Skeletal muscle cell (primary cell): ENCODE data around the gene AHRR.
"Not testable (repeated sequence)": the region's sequence is repeated elsewhere in the genome, so short reads cannot be mapped to it uniquely, and the experiment has no call there.

ENCODE experiments used
- DNase-seq: peaks from one replicate; pipeline ENCODE4 v3.0.0-alpha.2; 2010; ENCODE audit warnings: low read depth
- H3K4me3 ChIP-seq: 2 replicates; pipeline ENCODE4 v1.5.1; 2011; ENCODE audit warnings: low read depth, mild to moderate bottlenecking, control low read depth, low read length, moderate library complexity

The AHRR gene

DNA sequence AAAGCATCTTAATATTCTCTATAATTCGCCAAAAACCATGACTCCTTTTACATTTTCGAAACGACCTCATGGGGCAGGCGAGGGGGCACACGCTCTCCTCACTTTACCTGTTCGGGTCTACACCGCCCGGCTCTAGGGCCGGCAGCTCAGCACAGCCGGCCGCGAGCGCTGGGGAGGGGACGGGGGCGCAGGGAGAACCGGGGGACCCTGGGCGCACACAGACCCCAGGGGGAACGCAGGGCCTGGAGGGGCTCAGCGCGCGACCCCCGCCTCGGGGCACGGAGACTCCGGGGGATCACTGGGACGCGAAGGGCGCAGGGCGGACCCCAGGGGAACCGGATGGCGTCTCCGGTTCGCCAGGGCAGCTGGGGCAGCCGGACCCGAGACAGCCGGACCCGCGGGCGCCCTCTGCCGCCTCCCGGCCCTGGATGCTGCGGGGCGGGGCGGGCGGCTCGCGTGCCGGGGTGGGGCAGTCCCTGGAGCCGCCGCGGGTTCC is at the start of gene AHRR:
TSS of gene AHRR (plus strand) at position 485 of the 496 bp plus-strand sequence. CDS start 22,189 bp downstream, outside the sequence.
- H3K4me3 ChIP-seq, result peak within 1 kb of the TSS; percentile 73
- DNase-seq, result no peak

DNA sequence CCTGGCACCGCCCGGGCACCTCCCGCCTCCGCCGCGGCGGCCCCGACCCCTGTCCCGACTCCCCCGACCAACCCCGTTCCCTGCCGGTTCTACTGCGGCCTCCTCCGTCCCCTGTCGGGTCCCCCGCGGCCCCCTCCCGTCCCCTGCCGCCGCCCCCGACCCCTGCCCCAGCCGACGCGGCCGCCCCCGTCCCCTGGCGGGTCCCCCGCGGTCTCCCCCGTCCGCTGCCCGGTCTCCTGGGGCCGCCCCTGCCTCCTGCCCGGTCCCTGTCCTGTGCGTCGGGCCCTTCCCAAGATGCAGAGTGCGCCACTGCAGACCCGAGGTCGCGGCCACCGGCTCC is 49.7 kb upstream of the AHRR start:
- H3K4me3 ChIP-seq, result peak overlapping the region; percentile 85
- DNase-seq, result not testable (repeated sequence)

DNA sequence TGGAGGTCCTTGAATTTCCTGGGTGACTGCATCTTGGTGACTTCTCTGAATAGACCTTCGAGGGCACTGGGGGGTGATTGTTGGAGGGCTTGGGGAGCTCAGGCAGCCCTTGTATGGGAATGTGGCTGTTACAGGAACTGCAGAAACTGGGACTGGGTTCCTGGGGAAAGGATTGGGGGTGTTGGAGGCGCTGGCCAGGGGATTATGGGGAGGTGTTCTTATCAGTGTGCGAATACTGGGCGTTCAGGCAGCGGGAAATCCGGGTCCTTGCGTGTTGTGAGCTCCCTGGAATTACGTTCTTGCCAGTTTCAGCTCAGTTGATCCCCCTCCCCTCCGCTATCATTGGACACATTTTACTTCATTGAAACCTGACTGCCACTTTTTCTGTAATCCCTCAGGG is 48.4 kb upstream of the AHRR start:
- peak overlapping the region; percentile 85 for H3K4me3 ChIP-seq
- not testable (repeated sequence) for DNase-seq

DNA sequence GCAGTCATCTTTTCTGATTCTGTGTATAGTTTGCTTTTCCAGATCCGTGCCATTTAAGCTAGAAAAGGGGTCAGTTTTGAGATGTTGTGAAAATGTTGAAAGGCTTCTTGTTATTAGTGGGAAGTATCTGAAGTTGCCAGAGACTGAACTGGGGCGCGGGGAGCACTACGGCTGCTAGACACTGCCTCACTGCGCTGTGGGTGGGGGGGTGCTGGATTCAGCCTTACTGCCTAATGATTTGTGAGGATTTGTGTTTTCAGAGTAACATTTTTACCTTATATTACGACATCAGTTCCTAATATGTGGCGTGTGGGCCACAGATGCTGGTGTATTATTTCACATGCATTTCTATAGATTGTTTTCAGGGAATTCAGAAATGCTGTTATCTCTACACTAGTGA is 48.0 kb upstream of the AHRR start:
- not testable (repeated sequence) for DNase-seq, H3K4me3 ChIP-seq

DNA sequence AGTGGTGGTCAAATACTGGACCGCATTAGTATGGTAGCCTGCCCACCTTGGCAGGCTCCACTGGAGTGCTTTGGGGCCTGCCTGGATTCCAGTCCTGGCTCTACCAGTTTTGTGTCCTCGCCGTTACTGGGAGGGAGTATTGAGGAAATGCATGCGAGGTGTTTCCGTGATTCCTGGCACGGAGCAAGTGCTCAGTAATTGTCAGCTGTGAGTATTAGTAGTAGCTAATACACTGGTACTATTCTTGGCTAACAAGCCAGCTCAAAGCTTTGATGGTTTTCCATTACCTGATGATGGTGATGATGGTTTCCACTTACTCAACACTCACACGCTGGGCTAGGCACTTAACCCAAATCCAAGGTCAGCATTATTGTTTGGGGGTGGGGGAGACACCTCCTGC is 47.2 kb upstream of the AHRR start:
- not testable (repeated sequence) for DNase-seq, H3K4me3 ChIP-seq

DNA sequence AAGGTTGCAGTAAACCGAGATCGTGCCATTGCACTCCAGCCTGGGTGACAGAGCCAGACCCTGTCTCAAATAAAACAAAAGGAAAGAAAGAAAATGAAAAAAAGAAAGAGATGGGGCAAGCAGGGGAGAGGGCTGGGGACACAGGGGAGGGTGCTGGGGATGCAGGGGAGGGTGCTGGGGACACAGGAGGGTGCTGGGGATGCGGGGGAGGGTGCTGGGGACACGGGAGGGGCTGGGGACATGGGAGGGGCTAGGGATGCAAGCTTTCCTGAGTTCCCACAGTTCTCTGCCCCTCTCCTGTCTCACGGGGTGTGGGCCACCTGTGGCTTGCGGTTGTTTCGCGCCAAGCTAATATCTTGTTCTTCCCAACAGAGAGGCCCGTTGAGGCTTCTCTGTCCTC is 42.9 kb upstream of the AHRR start:
- no peak overlapping the region for H3K4me3 ChIP-seq
- no peak for DNase-seq

DNA sequence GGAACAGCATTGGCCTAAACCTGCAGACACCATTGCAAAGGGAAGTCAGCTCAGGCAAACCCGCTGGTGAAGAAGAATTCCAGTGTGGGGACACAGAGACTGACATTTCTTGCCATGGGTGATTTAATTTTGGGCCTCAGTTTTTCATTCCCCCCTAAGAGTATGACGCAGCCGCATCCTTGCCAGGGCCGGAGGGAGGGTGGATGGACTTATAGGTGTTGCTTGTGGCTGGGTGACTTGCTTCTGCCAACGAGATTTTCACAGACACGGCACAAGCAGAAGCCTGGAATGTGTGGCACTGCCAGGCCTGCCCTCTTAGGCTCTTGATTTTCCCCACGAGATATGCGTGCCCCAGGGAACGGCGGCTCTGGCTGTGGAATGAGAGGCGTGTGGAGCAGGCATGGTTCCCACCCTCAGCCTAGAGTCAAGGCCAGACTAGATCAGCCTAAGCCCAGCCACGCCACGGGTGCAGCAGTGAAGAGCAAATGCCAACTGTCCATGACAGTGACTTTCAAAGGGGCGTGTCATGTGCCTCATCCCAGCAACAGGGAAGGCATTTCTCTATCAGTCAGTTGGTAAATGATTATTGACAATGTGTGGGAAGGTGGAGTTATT is 42.4 kb upstream of the AHRR start:
- not testable (repeated sequence) for DNase-seq, H3K4me3 ChIP-seq

DNA sequence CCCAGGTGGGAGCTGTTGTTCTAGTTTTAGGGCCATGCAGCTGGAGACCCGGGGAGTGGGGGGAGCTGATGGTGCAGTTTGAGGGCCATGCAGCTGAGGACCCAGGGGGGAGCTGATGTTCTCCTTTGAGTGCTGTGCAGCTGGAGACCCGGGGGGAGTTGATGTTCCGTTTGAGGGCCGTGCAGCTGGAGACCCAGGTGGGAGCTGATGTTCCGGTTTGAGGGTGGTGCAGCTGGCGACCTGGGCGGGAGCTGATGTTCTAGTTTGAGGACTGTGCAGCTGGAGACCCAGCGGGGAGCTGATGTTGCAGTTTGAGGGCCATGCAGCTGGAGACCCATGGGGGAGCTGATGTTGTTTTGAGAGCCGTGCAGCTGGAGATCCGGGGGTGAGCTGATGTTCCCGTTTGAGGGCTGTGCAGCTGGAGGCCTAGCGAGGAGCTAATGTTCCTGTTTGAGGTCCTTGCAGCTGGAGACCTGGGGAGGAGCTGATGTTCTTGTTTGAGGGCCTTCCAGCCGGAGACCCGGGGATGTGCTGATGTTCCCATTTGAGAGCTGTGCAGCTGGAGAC is 35.4 kb upstream of the AHRR start:
- no peak for DNase-seq
- H3K4me3 ChIP-seq, result no peak overlapping the region

DNA sequence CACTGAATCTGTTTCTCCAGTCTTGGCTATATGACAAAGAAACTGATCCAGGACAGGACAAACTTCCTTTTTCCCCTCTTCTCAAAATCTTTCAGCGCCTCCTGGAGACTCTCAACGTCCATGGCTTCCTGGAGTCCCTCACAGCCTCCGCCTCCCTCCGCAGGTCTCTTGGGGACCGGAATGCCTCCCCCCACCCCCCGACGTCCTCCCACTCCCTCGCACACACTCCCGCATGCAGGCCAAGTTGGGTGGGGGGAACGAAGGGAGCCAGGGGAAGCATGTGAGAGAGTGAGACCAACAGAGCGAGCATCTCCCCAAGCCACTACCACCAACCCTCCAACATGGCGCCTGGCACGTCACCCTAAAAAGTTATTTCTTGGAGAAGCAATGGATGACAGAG is 31.3 kb upstream of the AHRR start:
- not testable (repeated sequence) for DNase-seq, H3K4me3 ChIP-seq

DNA sequence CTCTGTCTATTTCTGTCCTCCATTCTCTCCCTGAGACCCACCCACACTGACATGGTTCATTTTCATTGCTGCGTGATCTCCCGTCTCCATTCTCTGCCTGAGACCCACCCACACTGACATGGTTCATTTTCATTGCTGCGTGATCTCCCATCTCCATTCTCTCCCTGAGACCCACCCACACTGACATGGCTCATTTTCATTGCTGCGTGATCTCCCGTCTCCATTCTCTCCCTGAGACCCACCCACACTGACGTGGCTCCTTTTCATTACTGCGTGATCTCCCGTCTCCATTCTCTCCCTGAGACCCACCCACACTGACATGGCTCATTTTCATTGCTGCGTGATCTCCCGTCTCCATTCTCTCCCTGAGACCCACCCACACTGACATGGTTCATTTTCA is 30.2 kb upstream of the AHRR start:
- not testable (repeated sequence) for H3K4me3 ChIP-seq

DNA sequence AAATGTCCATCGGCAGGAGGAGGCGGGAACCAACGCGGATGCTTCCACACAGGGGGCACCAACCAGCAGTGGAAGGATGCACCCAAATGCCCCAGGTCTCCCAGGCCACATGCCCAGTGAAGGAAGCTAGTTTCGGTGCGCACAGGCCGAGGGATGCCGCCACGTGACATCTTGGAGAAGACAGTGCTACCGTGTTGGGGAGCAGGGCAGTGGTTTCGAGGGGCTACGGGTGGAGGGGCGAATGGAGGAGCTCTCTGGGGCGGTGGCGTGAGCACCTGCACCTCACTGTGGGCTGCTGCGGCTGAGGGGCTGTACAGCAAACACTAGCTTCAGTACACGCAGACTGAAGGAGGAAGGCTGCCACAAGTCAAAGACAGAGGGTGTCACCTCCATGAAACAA is 26.7 kb upstream of the AHRR start:
- not testable (repeated sequence) for H3K4me3 ChIP-seq, DNase-seq

More for the DNA sequence above, 30.2 kb upstream of the AHRR start:
- DNase-seq, result not testable (repeated sequence)

DNA sequence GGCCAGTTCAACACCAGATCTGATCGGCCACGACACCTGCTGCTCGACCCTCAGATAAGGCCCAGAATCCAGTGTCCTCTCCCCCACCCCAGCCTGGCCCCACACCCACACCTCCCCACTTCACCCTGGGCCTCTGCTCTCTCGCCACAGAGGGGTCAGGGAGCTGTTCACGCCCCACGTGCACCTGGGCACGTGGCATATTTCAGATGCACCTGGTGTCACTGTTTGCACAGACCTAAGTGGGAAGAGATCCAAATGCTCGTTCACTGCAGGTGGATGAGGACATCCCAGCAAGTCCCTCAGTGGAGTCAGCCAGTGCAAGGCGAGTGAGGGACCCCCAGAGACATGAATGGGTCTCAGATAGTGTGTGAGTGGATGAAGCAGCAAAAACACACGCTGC is 25.3 kb upstream of the AHRR start:
- not testable (repeated sequence) for DNase-seq, H3K4me3 ChIP-seq

DNA sequence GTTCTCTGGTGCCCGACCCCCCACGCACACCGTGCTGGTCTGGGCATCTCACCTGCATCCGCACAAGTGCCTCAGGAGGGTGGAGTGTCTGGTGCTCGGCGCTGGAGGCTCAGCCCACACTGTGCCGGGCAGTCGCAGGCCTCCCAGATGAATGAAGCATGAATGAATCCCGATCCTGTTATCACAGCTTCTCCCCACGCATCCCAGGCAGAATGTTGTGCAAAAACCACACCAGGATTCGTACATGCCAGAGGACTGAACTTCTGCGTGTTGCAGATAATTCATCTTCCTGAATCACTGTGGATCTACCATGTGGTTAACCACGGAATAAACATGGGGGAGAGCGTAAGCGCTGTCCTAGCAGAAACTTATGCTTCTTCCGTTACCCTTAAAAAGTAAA is 24.6 kb upstream of the AHRR start:
- H3K4me3 ChIP-seq, result not testable (repeated sequence)
- peak; percentile 51 for DNase-seq

DNA sequence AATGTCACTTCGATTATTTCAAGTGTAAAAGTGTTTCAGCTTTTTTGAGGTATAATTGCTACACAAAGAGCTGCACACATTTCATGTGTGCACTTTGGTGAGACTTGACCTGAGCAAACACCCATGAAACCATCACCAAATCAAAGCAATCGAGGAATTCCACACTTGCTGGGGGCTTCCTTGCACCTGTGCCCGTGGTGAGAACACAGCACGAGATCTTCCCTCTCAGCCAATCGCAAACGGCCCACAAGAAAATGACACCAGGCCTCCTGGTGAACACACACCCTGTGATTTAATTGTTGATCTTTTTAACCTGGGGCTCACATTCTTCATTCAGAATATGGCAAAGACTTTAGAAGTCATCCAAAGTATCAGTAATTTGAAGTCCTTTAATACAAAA is 24.1 kb upstream of the AHRR start:
- DNase-seq, result not testable (repeated sequence)

DNA sequence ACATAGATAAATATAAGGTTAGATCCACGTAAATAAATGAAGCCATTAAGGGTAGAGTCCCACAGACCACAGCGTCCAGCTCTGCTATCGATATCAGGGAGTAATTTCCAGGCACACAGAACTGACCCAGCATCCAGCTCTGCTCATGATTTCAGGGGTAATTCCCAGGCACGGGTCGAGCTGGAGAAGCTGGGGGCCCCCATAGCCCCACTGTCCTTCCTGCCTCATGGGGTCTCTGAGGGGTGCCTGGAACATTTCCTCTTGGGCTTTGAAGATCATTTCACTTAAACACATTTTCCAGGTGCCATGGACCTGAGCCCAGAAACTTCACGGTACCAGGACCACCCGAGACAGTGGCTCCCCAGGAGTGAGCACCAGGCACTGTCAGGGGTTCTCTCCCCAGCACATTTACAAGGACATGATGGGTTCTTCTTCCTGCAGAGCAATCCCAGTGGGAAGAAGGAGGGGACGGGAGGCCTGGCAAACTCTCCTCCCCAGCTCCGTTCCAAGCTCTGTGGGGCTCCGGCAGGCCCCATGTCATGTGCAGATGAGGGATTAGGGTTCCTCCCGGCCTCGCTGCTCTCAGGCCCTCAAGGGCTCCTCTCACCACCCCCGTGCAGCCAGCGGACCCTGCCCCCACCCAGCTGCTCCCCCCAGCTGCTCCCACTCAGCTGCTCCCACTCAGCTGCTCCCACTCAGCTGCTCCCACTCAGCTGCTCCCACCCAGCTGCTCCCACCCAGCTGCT is 23.4 kb upstream of the AHRR start:
- not testable (repeated sequence) for DNase-seq, H3K4me3 ChIP-seq

More for the DNA sequence above, 24.1 kb upstream of the AHRR start:
- H3K4me3 ChIP-seq, result not testable (repeated sequence)

DNA sequence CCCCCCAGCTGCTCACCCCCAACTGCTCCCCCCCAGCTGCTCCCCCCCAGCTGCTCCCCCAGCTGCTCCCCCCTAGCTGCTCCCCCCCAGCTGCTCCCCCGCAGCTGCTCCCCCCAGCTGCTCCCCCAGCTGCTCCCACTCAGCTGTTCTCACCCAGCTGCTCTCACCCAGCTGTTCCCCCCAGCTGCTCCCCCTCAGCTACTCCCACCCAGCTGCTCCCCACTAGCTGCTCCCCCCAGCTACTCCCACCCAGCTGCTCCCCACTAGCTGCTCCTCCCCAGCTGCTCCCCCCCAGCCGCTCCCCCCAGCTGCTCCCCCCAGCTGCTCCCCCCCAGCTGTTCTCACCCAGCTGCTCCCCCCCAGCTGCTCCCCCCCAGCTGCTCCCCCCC is 22.8 kb upstream of the AHRR start:
- no peak overlapping the region for H3K4me3 ChIP-seq
- no peak for DNase-seq

DNA sequence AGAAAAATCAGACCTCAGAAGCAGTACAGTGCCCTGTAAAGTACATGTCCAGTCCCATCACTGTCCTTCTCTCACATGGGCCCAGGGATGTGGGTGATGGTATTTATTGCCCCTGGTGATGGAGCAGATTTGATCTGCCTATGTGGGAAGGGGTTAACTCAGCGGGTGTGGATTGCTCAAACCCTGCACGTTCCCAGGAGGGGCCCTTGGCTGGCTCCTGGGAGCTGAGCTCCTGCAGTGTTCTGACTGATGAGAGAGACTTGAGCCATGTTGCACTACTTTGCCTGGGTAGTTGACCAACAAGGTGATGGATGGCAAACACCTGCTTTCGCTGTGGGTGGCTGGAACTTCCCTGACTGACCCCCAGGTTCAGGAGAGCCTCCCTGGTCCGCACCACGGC is 21.6 kb upstream of the AHRR start:
- H3K4me3 ChIP-seq, DNase-seq: not testable (repeated sequence)

DNA sequence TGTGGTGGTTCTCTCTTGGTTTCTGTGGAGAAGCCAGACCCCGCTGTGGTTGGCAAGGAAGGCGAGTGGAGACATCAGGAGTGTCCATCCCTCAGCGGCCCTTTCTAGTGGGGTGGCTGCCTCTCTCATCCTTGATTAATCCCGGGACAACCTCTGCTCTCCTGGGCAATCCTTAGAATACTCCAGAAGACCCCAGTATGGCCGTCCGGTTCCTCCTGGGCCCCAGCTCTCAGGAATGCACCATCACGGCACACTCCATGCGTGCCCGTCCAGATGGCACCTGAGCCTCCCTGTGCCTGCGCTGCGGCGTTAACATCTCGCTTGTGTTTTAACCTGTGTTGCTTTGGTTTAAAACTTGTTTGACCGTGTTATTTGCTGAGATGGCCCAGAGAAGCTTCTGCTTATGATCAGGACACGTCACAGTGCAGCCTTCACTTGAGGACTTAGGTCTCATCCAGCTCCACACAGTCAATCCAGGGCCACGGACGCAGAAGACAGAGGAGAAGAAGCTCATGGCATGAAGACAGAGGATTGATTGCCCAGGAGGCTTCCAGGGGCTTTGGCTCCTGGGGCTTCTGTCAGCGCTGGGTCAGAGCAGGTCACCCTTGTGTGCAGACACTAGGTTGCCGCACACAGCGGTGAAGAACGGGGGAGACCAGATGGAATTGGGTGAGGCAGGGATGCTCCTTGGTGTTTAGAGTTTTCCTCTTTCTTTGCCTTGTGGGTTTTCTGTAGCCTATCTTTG is 20.7 kb upstream of the AHRR start:
- H3K4me3 ChIP-seq, DNase-seq: not testable (repeated sequence)

DNA sequence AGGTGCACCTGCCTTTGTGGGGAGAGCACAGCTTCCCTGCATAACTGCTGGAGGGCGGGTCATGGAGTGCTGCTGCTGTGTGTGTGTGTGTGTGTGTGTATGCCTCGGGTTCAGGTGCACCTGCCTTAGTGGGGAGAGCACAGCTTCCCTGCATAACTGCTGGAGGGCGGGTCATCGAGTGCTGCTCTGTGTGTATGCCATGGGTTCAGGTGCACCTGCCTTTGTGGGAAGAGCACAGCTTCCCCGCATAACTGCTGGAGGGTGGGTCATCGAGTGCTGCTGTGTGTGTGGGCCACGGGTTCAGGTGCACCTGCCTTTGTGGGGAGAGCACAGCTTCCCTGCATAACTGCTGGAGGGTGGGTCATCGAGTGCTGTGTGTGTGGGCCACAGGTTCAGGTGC is 19.1 kb upstream of the AHRR start:
- not testable (repeated sequence) for DNase-seq, H3K4me3 ChIP-seq

DNA sequence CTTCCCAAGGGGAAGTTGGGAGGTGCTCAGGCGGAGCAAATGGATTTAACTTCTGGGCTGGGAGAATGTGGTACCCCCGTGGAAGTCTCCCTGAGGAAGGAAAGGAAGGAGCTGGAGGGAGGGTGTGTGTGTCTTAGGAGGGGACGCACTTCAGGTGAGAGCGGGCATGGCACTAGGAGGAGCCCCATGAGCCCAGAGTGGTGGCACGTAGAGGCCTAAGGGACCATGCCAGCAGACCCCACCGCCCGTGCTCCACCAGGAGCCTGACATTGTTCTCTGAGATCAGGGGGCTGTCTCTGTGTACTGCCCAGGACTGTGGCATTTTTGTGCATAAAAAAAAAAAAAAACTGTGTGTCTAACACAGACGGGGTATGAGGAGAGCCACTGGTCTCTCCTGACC is 18.5 kb upstream of the AHRR start:
- DNase-seq, result no peak

More for the DNA sequence above, 18.5 kb upstream of the AHRR start:
- no peak overlapping the region for H3K4me3 ChIP-seq
